H1 (cell line): Measurements from ENCODE around the gene YWHAQ. TPM values are rescaled to one million over a fixed set of nuclear protein-coding genes. Genes with fewer than 3 reads are reported as not detected.

Experiments used
- CTCF ChIA-PET: fragments of 300-600 bp; sonication (Branson Sonifier 250); formaldehyde crosslinking; loops from one replicate; lab custom pipeline; 2021; ENCODE audit not compliant: partially characterized antibody; lab: Charles Lee
- POLR2A ChIA-PET: fragments of 300-600 bp; sonication (Branson Sonifier 250); formaldehyde crosslinking; loops from one replicate; lab custom pipeline; 2021; ENCODE audit warnings: inconsistent platforms; ENCODE audit not compliant: partially characterized antibody; lab: Charles Lee
- DNase-seq, 2 experiments: peaks; one replicate each; pipeline versions ENCODE4 v3.0.0 to v3.0.0-alpha.2; 2010 to 2022; ENCODE audit warnings: low spot score in 2 of 2, low read depth in 1 of 2, mixed read lengths in 1 of 2
- FAIRE-seq: peaks from 2 replicates; lab custom pipeline; 2011; peaks lifted over from hg19 to GRCh38; lab: Jason Lieb, UNC
- H2AFZ ChIP-seq: 2 replicates; pipeline ENCODE4 v1.8.1; 2012; ENCODE audit warnings: low read length, inconsistent platforms
- H2AK5ac ChIP-seq: 2 replicates; pipeline ENCODE4 v1.6.1; 2013; ENCODE audit warnings: low read depth, low read length
- H2BK120ac ChIP-seq: replicated peaks from 2 replicates; pipeline ENCODE3; 2013; ENCODE audit warnings: low read depth, low read length, inconsistent platforms
- H2BK12ac ChIP-seq: 2 replicates; pipeline ENCODE4 v1.6.1; 2013; ENCODE audit warnings: low read depth, low read length
- H2BK15ac ChIP-seq: 2 replicates; pipeline ENCODE4 v1.6.1; 2013; ENCODE audit warnings: low read length
- H2BK20ac ChIP-seq: 2 replicates; pipeline ENCODE4 v1.6.1; 2013; ENCODE audit warnings: low read length
- H2BK5ac ChIP-seq: 2 replicates; pipeline ENCODE4 v1.6.1; 2013; ENCODE audit warnings: low read depth, low read length
- H3K14ac ChIP-seq: 2 replicates; pipeline ENCODE4 v1.6.1; 2013; ENCODE audit warnings: inconsistent platforms; ENCODE audit not compliant: insufficient read length
- H3K18ac ChIP-seq: 2 replicates; pipeline ENCODE4 v1.6.1; 2013; ENCODE audit warnings: low read length; ENCODE audit errors: extremely low read depth
- H3K23ac ChIP-seq: 2 replicates; pipeline ENCODE4 v1.6.1; 2013; ENCODE audit warnings: inconsistent platforms; ENCODE audit not compliant: insufficient read length
- H3K23me2 ChIP-seq: 2 replicates; pipeline ENCODE4 v1.6.1; 2013; ENCODE audit warnings: low read depth, low read length
- H3K27ac ChIP-seq: 2 replicates; pipeline ENCODE4 v1.6.1; 2011; ENCODE audit warnings: low read depth, low read length, inconsistent platforms
- H3K27me3 ChIP-seq, 4 experiments: replicated peaks in 1 of 4; 1 replicate in 1 of 4; 2 replicates in 3 of 4; pipeline versions ENCODE4 v1.6.1 to v1.8.1; 2011 to 2013; ENCODE audit warnings: low read length in 3 of 4, mild to moderate bottlenecking in 3 of 4, inconsistent platforms in 2 of 4, mixed read lengths in 2 of 4, moderate library complexity in 1 of 4; ENCODE audit not compliant: control insufficient read depth in 3 of 4, insufficient read depth in 3 of 4; ENCODE audit errors: extremely low read depth in 1 of 4
- H3K36me3 ChIP-seq, 4 experiments: 2 replicates each; pipeline versions ENCODE4 v1.6.1 to v1.8.1; 2011 to 2013; ENCODE audit warnings: mild to moderate bottlenecking in 4 of 4, low read length in 3 of 4, moderate library complexity in 2 of 4, control low read depth in 1 of 4, inconsistent platforms in 1 of 4; ENCODE audit not compliant: insufficient read depth in 4 of 4, control insufficient read depth in 2 of 4
- H3K4ac ChIP-seq: replicated peaks from 2 replicates; pipeline ENCODE3; 2013; ENCODE audit warnings: low read length, low read depth, mixed read lengths, inconsistent platforms; ENCODE audit not compliant: insufficient read length
- H3K4me1 ChIP-seq, 4 experiments: replicated peaks in 1 of 4; 1 replicate in 1 of 4; 2 replicates in 3 of 4; pipeline versions ENCODE4 v1.6.1 to v1.8.1; 2011 to 2013; ENCODE audit warnings: low read length in 3 of 4, inconsistent platforms in 2 of 4, mixed read lengths in 1 of 4; ENCODE audit not compliant: insufficient read depth in 4 of 4, control insufficient read depth in 3 of 4
- H3K4me2 ChIP-seq, 2 experiments: 2 replicates each; pipeline versions ENCODE4 v1.6.1 to v1.8.1; 2011 to 2013; ENCODE audit warnings: low read depth in 2 of 2, low read length in 2 of 2, control low read depth in 1 of 2, inconsistent platforms in 1 of 2, mild to moderate bottlenecking in 1 of 2; ENCODE audit not compliant: insufficient read depth in 1 of 2
- H3K4me3 ChIP-seq, 4 experiments: fragments of 200-600, 300-600 bp in 1 of 4; sonication (generic), shearing (Covaris generic), sonication (Bioruptor Twin) in 1 of 4; 2 replicates each; pipeline versions ENCODE4 v1.5.1 to v1.8.1; 2011 to 2016; ENCODE audit warnings: low read length in 4 of 4, low read depth in 3 of 4, control low read depth in 2 of 4, inconsistent platforms in 2 of 4, mild to moderate bottlenecking in 2 of 4, mixed read lengths in 1 of 4, moderate library complexity in 1 of 4; ENCODE audit not compliant: insufficient read depth in 2 of 4; ENCODE audit errors: extremely low read depth in 1 of 4
- H3K56ac ChIP-seq: replicated peaks from 2 replicates; pipeline ENCODE3; 2013; ENCODE audit warnings: low read depth, mild to moderate bottlenecking, mixed read lengths, low read length, inconsistent platforms; ENCODE audit not compliant: insufficient read length
- H3K79me1 ChIP-seq: 2 replicates; pipeline ENCODE4 v1.6.1; 2013; ENCODE audit warnings: low read depth, low read length, control low read depth
- H3K79me2 ChIP-seq, 2 experiments: 2 replicates each; pipeline versions ENCODE4 v1.6.1 to v1.8.1; 2012 to 2013; ENCODE audit warnings: low read length in 2 of 2, mild to moderate bottlenecking in 2 of 2, inconsistent platforms in 1 of 2; ENCODE audit not compliant: insufficient read depth in 2 of 2, control insufficient read depth in 1 of 2
- H3K9ac ChIP-seq, 4 experiments: replicated peaks in 1 of 4; 1 replicate in 1 of 4; 2 replicates in 3 of 4; pipeline versions ENCODE4 v1.6.1 to v1.8.1; 2011 to 2013; ENCODE audit warnings: low read depth in 3 of 4, low read length in 3 of 4, control low read depth in 2 of 4, mild to moderate bottlenecking in 2 of 4, moderate library complexity in 2 of 4, inconsistent platforms in 1 of 4; ENCODE audit errors: extremely low read depth in 1 of 4
- H3K9me3 ChIP-seq, 2 experiments: 2 replicates each; pipeline versions ENCODE4 v1.6.1 to v1.8.1; 2012 to 2013; ENCODE audit warnings: mild to moderate bottlenecking in 2 of 2, moderate library complexity in 2 of 2, control low read depth in 1 of 2, inconsistent platforms in 1 of 2, low read depth in 1 of 2, low read length in 1 of 2, mixed read lengths in 1 of 2; ENCODE audit not compliant: insufficient read depth in 2 of 2
- H4K20me1 ChIP-seq, 2 experiments: replicated peaks in 1 of 2; 2 replicates each; pipeline versions ENCODE3 to v1.8.1; 2011 to 2013; ENCODE audit warnings: inconsistent platforms in 2 of 2, low read length in 2 of 2, mild to moderate bottlenecking in 1 of 2; ENCODE audit not compliant: insufficient read depth in 2 of 2, control insufficient read depth in 1 of 2
- H4K5ac ChIP-seq: 2 replicates; pipeline ENCODE4 v1.6.1; 2013; ENCODE audit warnings: low read length, low read depth, mixed read lengths, inconsistent platforms; ENCODE audit not compliant: insufficient read length
- H4K8ac ChIP-seq: 2 replicates; pipeline ENCODE4 v1.8.0; 2013; ENCODE audit warnings: mild to moderate bottlenecking, moderate library complexity, low read length, inconsistent platforms; ENCODE audit not compliant: insufficient read depth; ENCODE audit errors: extremely low read depth
- H4K91ac ChIP-seq: replicated peaks from 2 replicates; pipeline ENCODE3; 2013; ENCODE audit warnings: low read length, mixed read lengths, inconsistent platforms; ENCODE audit not compliant: insufficient read length
- ASH2L ChIP-seq: fragments of 200-600, 300-600 bp; sonication (generic); IDR thresholded peaks from one replicate; pipeline ENCODE4 v1.7.1; 2017; ENCODE audit warnings: low read length
- BRCA1 ChIP-seq: IDR thresholded peaks from 2 replicates; pipeline ENCODE4 v1.6.1; 2012; ENCODE audit warnings: low read depth, low read length, improper control_type of control experiment
- CEBPB ChIP-seq: IDR thresholded peaks from 2 replicates; pipeline ENCODE4 v1.6.1; 2012; ENCODE audit warnings: low read depth, low read length
- EGR1 ChIP-seq: IDR thresholded peaks from 2 replicates; pipeline ENCODE4 v1.6.1; 2011; ENCODE audit warnings: low read depth, low read length, borderline replicate concordance
- GTF2F1 ChIP-seq: IDR thresholded peaks from 2 replicates; pipeline ENCODE4 v1.6.1; 2012; ENCODE audit warnings: low read depth, low read length, improper control_type of control experiment, borderline replicate concordance
- NRF1 ChIP-seq: IDR thresholded peaks from 2 replicates; pipeline ENCODE4 v1.6.1; 2011; ENCODE audit warnings: mild to moderate bottlenecking, low read depth, low read length, improper control_type of control experiment
- RFX5 ChIP-seq: IDR thresholded peaks from 2 replicates; pipeline ENCODE4 v1.6.1; 2011; ENCODE audit warnings: low read depth, low read length, improper control_type of control experiment, borderline replicate concordance
- RNF2 ChIP-seq: fragments of 200-900, 300-1000 bp; sonication (generic); IDR thresholded peaks from 2 replicates; pipeline ENCODE4 v1.7.1; 2016; ENCODE audit warnings: borderline replicate concordance, low read depth, mild to moderate bottlenecking, antibody characterized with exemption, low read length; ENCODE audit not compliant: poor library complexity, severe bottlenecking; ENCODE audit errors: missing control alignments
- SIX5 ChIP-seq: IDR thresholded peaks from 2 replicates; pipeline ENCODE4 v1.6.1; 2011; ENCODE audit warnings: mild to moderate bottlenecking, low read depth, low read length
- SP1 ChIP-seq: IDR thresholded peaks from 2 replicates; pipeline ENCODE4 v1.6.1; 2011; ENCODE audit warnings: low read depth, low read length
- SP2 ChIP-seq: IDR thresholded peaks from 2 replicates; pipeline ENCODE4 v1.6.1; 2012; ENCODE audit warnings: mild to moderate bottlenecking, low read length, inconsistent platforms
- TBP ChIP-seq: IDR thresholded peaks from 2 replicates; pipeline ENCODE4 v1.6.1; 2011; ENCODE audit warnings: low read depth, low read length, improper control_type of control experiment
- WGBS, 2 experiments: shearing (Covaris generic) in 1 of 2; methylation state at CpG; one replicate each; pipeline versions ENCODE4 v1.1.6 to v1.1.7; 2013 to 2015; ENCODE audit warnings: low lambda C conversion rate in 2 of 2, mixed read lengths in 2 of 2, inconsistent platforms in 1 of 2, low coverage in 1 of 2, missing lambda C conversion rate in 1 of 2; ENCODE audit not compliant: insufficient replicate concordance in 2 of 2, insufficient coverage in 1 of 2, insufficient read length in 1 of 2; ENCODE audit errors: extremely low coverage in 1 of 2, missing lambda C conversion rate in 1 of 2; 5-methylcytosine and 5-hydroxymethylcytosine counted together
- polyA plus RNA-seq, 7 experiments: library from polyadenylated mRNA; depleted of rRNA in 3 of 7; stranded (reverse) in 5 of 7; unstranded in 2 of 7; fragments of >200 nt in 5 of 7; fragments of 200-250 nt in 2 of 7; gene quantifications; 1 replicate in 5 of 7; 2 replicates in 1 of 7; 4 replicates in 1 of 7; pipeline versions ENCODE4 v1.2.1 to v1.2.3, GENCODE V29; 2011 to 2013; ENCODE audit warnings: missing spikeins in 2 of 7, mixed read lengths in 2 of 7
- total RNA-seq: library from RNA; stranded (reverse); fragmentation: NEBNext Ultra II Directional; extraction: Animal tissue kit (Norgen Biotek cat#: 25700); gene quantifications from 2 replicates; pipeline ENCODE4 v1.2.1, GENCODE V29; 2021
- TF ChIP-seq, protein P1 (sequence below): IDR thresholded peaks from 2 replicates; pipeline ENCODE4 v1.6.1; 2011; ENCODE audit warnings: low read length, improper control_type of control experiment
- TF ChIP-seq, protein P2 (sequence below): IDR thresholded peaks from 2 replicates; pipeline ENCODE4 v1.6.1; 2012; ENCODE audit warnings: inconsistent platforms

YWHAQ gene
- total and polyA plus RNA-seq, 2 of the 8 experiments (the other 6 are each of a cell fraction or from before 2014, with no cell fraction given) = 244 to 480 TPM

DNA sequence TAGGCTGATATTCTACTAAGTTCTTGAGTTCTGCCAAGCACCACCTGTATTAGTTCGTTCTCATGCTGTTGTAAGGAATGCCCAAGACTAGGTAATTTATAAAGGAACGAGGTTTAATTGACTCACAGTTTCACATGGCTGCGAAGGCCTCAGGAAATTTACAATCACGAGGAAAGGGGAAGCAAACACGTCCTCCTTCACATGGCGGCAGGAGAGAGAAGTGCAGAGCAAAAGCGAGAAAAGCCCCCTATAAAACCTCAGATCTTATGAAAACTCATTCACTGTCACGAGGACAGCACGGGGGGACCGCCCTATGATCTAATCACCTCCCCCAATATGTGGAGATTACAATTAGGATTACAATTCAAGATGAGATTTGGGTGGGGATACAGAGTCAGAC, 47.7 kb upstream of the YWHAQ start:
- Histone ChIP-seq H3K4me3 (no peak overlapping the region), H2BK15ac (no peak overlapping the region), H4K5ac (no peak overlapping the region), H2AK5ac (no peak overlapping the region), H4K8ac (no peak overlapping the region), H2BK120ac (no peak overlapping the region), H3K4me1 (peaks cover 2 to 9% (median 7%) of the 10 kb centered on the region in 4 experiments), H2BK12ac (no peak overlapping the region), H3K56ac (no peak overlapping the region), H3K36me3 (no peaks in the 10 kb centered on the region), H3K9ac (no peak overlapping the region), H3K79me2 (no peaks in the 10 kb centered on the region), H3K23me2 (no peaks in the 10 kb centered on the region), H4K91ac (no peak overlapping the region), H3K27me3 (no peaks in the 10 kb centered on the region), H3K4ac (no peak overlapping the region), H4K20me1 (no peaks in the 10 kb centered on the region), H2BK5ac (no peak overlapping the region), H3K79me1 (no peaks in the 10 kb centered on the region), H3K18ac (no peak overlapping the region), H3K14ac (no peak overlapping the region), H2BK20ac (no peak overlapping the region), H2AFZ (no peak overlapping the region), H3K9me3 (no peaks in the 10 kb centered on the region), H3K23ac (no peak overlapping the region), H3K4me2 (no peak overlapping the region), H3K27ac (no peak overlapping the region)
- no peak for DNase-seq
- ChIA-PET POLR2A (no interaction called here), CTCF (no interaction called here)
- WGBS, 2 experiments = 92% methylated on average over 10 of the region's 10 CpGs; no CpG with 5 or more reads in 1 of the 2 experiments
- no peak for FAIRE-seq
- TF ChIP-seq, protein P1, sequence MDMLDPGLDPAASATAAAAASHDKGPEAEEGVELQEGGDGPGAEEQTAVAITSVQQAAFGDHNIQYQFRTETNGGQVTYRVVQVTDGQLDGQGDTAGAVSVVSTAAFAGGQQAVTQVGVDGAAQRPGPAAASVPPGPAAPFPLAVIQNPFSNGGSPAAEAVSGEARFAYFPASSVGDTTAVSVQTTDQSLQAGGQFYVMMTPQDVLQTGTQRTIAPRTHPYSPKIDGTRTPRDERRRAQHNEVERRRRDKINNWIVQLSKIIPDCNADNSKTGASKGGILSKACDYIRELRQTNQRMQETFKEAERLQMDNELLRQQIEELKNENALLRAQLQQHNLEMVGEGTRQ = no peak
- TF ChIP-seq BRCA1 (no peak), ASH2L (no peak), RNF2 (no peak), GTF2F1 (no peak), RFX5 (no peak), EGR1 (no peak), SIX5 (no peak), SP1 (no peak), CEBPB (no peak), TBP (no peak), NRF1 (no peak), SP2 (no peak)
- TF ChIP-seq, protein P2, sequence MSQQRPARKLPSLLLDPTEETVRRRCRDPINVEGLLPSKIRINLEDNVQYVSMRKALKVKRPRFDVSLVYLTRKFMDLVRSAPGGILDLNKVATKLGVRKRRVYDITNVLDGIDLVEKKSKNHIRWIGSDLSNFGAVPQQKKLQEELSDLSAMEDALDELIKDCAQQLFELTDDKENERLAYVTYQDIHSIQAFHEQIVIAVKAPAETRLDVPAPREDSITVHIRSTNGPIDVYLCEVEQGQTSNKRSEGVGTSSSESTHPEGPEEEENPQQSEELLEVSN = no peak
